ENCODE data around the gene RSPH3.
"Not testable (repeated sequence)": the region's sequence is repeated elsewhere in the genome, so short reads cannot be mapped to it uniquely, and the experiment has no call there.

The RSPH3 gene

GRCh38 chr6:158999666-159000403, at the start of gene RSPH3:
Gene RSPH3, minus strand, starts transcription at chr6:159000202. Its CDS starts 652 bp downstream, at chr6:158999550.
- peak; percentile 97 for DNase-seq (ENCODE audit: low spot score)

GRCh38 chr6:159047891-159048685, 48.1 kb upstream of the RSPH3 start:
- no peak for DNase-seq (ENCODE audit: low spot score)

GRCh38 chr6:159045801-159046200, 45.8 kb upstream of the RSPH3 start:
- DNase-seq (ENCODE audit: low spot score) = no peak

- DNase-seq (ENCODE audit: low spot score) = no peak
These were observed 45.1 kb upstream of the RSPH3 start, which contains the start of gene TAGAP for GRCh38 chr6:159044899-159045727. Gene TAGAP, minus strand, starts transcription at chr6:159044991. Its CDS starts 845 bp downstream, at chr6:159044146.

- no peak for DNase-seq (ENCODE audit: low spot score)
These were observed 43.9 kb upstream of the RSPH3 start for GRCh38 chr6:159043947-159044346.

GRCh38 chr6:159043251-159043650, 43.2 kb upstream of the RSPH3 start:
- no peak for DNase-seq (ENCODE audit: low spot score)

- no peak for DNase-seq (ENCODE audit: low spot score)
These were observed 42.8 kb upstream of the RSPH3 start for GRCh38 chr6:159042826-159043181.

GRCh38 chr6:159042003-159042825, 42.2 kb upstream of the RSPH3 start:
- DNase-seq (ENCODE audit: low spot score) = peak; percentile 75

GRCh38 chr6:159041181-159041580, 41.2 kb upstream of the RSPH3 start:
- DNase-seq (ENCODE audit: low spot score) = no peak

- DNase-seq (ENCODE audit: low spot score) = no peak
These were observed 39.9 kb upstream of the RSPH3 start for GRCh38 chr6:159039885-159040258.

- DNase-seq (ENCODE audit: low spot score) = no peak
These were observed 39.2 kb upstream of the RSPH3 start for GRCh38 chr6:159038914-159039884.

GRCh38 chr6:159038318-159038717, 38.3 kb upstream of the RSPH3 start:
- DNase-seq (ENCODE audit: low spot score) = not testable (repeated sequence)

GRCh38 chr6:159037756-159038290, 37.8 kb upstream of the RSPH3 start:
- no peak for DNase-seq (ENCODE audit: low spot score)

GRCh38 chr6:159036673-159037072, 36.7 kb upstream of the RSPH3 start:
- no peak for DNase-seq (ENCODE audit: low spot score)

- no peak for DNase-seq (ENCODE audit: low spot score)
These were observed 35.9 kb upstream of the RSPH3 start for GRCh38 chr6:159035891-159036290.

GRCh38 chr6:159033160-159034049, 33.4 kb upstream of the RSPH3 start:
- DNase-seq (ENCODE audit: low spot score) = no peak

- DNase-seq (ENCODE audit: low spot score) = no peak
These were observed 31.8 kb upstream of the RSPH3 start for GRCh38 chr6:159031846-159032245.

GRCh38 chr6:159030168-159030567, 30.2 kb upstream of the RSPH3 start:
- no peak for DNase-seq (ENCODE audit: low spot score)

GRCh38 chr6:159025224-159025623, 25.2 kb upstream of the RSPH3 start:
- not testable (repeated sequence) for DNase-seq (ENCODE audit: low spot score)

Data from LoVo (cell line).